ENCODE data around the gene SPPL3. TPM values are rescaled to one million over a fixed set of nuclear protein-coding genes. Genes with fewer than 3 reads are reported as not detected.

Gene SPPL3
- total and polyA plus RNA-seq, 4 donors: 14.2 to 52.3 (median 29.6) TPM

DNA sequence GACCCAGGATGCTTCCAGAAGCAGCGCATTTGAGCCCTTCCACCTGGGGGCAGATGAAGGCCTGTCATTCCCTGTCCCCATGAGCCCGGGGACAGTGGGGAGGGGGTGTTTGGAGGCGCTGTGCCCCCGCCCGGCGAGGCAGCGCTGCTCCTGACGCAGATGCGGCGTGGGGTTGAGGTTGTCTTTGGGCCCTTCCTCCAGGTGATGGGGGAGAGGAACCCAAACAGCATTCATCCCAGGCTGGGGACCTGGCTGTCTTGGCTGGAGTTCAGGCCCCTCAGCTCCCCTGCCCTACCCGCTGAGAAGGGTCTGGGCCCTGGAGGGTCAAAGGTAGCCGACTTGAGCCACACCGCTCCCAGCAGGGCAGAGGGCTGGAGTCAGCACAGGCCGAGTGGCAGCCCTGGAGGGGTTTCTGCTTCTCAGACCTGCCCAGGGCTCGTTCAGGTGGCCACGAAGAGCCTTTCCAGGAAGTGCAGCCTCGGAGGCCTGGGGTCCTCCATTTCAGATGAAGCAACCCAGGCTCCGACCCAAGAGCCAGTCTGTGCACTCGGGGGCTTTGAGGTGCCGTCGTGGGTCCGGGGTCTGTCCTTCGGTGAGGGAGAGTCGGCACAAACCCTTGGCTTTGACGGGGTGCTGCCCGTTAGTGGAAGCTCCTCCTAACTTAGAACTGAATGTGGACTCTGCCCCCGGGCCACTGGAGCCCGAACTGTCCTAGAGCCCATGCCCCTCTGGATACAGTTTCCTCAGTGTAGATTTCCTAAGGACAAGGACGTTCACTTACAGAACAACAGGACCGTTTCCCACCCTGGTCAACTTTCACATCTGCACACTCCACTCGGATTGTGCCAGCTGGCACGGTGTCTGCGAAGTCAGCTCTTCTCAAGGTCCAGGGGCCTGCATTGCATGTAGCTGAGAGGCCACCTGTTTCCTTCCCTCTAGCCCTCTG, 162.4 kb downstream of the SPPL3 start:
- no peaks in the 10 kb centered on the region for H3K27me3 ChIP-seq (ENCODE audit: control insufficient read depth in 3 of 3, insufficient read depth in 3 of 3, low read length in 2 of 3)
- peaks cover 0 to 21% (median 0%) of the 10 kb centered on the region in 4 donors for H3K36me3 ChIP-seq (ENCODE audit: control insufficient read depth in 4 of 4, insufficient read depth in 4 of 4, low read length in 4 of 4)
- H3K27ac ChIP-seq (ENCODE audit: low read depth in 1 of 2, low read length in 1 of 2): no peak overlapping the region
- DNase-seq: peak in 2 of 3 donors; percentile 20 to 29
- H3K9ac ChIP-seq (ENCODE audit: insufficient read depth in 1 of 2, low read length in 2 of 2): no peak overlapping the region
- TF ChIP-seq, protein P1, sequence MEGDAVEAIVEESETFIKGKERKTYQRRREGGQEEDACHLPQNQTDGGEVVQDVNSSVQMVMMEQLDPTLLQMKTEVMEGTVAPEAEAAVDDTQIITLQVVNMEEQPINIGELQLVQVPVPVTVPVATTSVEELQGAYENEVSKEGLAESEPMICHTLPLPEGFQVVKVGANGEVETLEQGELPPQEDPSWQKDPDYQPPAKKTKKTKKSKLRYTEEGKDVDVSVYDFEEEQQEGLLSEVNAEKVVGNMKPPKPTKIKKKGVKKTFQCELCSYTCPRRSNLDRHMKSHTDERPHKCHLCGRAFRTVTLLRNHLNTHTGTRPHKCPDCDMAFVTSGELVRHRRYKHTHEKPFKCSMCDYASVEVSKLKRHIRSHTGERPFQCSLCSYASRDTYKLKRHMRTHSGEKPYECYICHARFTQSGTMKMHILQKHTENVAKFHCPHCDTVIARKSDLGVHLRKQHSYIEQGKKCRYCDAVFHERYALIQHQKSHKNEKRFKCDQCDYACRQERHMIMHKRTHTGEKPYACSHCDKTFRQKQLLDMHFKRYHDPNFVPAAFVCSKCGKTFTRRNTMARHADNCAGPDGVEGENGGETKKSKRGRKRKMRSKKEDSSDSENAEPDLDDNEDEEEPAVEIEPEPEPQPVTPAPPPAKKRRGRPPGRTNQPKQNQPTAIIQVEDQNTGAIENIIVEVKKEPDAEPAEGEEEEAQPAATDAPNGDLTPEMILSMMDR (IDR thresholded peaks at IDR 0.05; ENCODE audit: control extremely low read depth, extremely low read depth): no peak
- no peak for ATAC-seq (ENCODE audit: insufficient read depth, low FRiP score)
- no peaks in the 10 kb centered on the region for H3K9me3 ChIP-seq (ENCODE audit: control insufficient read depth in 4 of 4, insufficient read depth in 3 of 4, low read length in 3 of 4)
- 81 to 82% methylated on average over 33 of the region's 33 CpGs for WGBS, 2 donors
- H3K4me1 ChIP-seq (ENCODE audit: control insufficient read depth in 5 of 5, insufficient read depth in 5 of 5, low read length in 5 of 5): no peaks in the 10 kb centered on the region
- H3K4me3 ChIP-seq: no peak overlapping the region

DNA sequence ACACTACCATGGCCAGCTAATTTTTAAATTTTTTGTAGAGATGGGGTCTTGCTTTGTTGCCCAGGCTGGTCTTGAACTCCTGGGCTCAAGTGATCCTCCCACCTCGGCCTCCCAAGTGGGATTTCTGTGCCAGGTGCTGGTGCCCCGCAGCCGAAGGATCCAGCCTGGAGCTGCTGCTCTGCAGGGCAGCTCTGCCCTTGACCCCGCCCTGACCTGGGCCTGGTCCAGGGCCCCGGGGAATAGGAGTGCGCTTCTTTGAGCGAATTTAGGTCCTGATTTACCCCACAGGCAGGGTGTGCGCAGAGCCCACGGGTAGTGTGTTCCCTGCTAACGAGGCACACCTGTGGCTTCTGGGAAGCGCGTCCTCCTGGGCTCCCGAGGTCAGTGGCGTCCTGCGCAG, 163.3 kb downstream of the SPPL3 start:
- Histone ChIP-seq H3K9me3 (ENCODE audit: control insufficient read depth in 4 of 4, insufficient read depth in 3 of 4, low read length in 3 of 4) (no peaks in the 10 kb centered on the region), H3K9ac (ENCODE audit: insufficient read depth in 1 of 2, low read length in 2 of 2) (no peak overlapping the region), H3K36me3 (ENCODE audit: control insufficient read depth in 4 of 4, insufficient read depth in 4 of 4, low read length in 4 of 4) (peaks cover 0 to 21% (median 0%) of the 10 kb centered on the region in 4 donors), H3K4me3 (no peak overlapping the region), H3K27me3 (ENCODE audit: control insufficient read depth in 3 of 3, insufficient read depth in 3 of 3, low read length in 2 of 3) (no peaks in the 10 kb centered on the region), H3K4me1 (ENCODE audit: control insufficient read depth in 5 of 5, insufficient read depth in 5 of 5, low read length in 5 of 5) (no peaks in the 10 kb centered on the region), H3K27ac (ENCODE audit: low read depth in 1 of 2, low read length in 1 of 2) (no peak overlapping the region)
- DNase-seq (no peak), ATAC-seq (ENCODE audit: insufficient read depth, low FRiP score) (no peak)
- TF ChIP-seq, protein P1 (IDR thresholded peaks at IDR 0.05; ENCODE audit: control extremely low read depth, extremely low read depth): no peak
- 90 to 92% methylated on average over 15 of the region's 15 CpGs for WGBS, 2 donors

DNA sequence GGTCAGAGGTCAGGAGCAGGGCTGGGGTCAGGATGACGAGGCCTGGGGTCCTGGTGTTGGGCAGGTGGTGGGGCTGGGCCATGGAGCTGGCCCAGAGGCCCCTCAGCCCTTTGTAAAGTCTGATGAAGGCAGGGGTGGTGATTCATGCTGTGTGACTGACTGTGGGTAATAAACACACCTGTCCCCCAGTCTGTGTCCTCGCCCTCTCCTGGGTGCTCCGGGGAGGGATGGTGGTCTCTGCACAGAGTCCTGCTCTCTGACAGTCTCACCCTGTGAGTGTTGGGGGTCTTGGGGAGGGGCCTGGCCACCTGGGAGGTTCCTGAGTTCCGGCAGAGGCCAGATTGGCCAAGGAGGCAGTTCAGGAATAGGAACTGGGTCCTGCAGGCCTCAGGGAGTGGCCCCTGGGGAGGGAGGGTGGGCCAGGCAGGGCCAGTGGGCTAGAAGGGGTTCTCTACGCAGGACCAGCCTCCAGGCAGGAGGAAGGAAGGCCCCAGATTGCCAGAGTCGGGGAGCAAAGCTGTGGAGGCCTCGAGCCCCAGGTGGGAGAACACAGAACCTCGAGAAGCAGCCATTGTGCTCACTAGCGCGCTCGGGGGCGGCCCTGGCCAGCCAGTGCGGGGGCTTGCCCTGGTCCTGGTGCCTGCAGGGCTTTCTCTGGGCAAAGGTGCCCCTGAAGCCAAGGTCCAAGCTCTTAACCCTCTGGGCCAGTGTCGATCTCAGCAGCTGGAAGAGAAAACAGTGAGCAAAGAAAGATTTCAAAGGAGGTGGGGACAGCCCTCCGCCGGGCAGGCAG, 164.1 kb downstream of the SPPL3 start:
- no peaks in the 10 kb centered on the region for H3K4me1 ChIP-seq (ENCODE audit: control insufficient read depth in 5 of 5, insufficient read depth in 5 of 5, low read length in 5 of 5)

More for the DNA sequence above, 164.1 kb downstream of the SPPL3 start:
- no peak overlapping the region for H3K9ac ChIP-seq (ENCODE audit: insufficient read depth in 1 of 2, low read length in 2 of 2)
- H3K27me3 ChIP-seq (ENCODE audit: control insufficient read depth in 3 of 3, insufficient read depth in 3 of 3, low read length in 2 of 3): no peaks in the 10 kb centered on the region
- H3K4me3 ChIP-seq: no peak overlapping the region
- 88 to 90% methylated on average over 16 of the region's 16 CpGs for WGBS, 2 donors
- H3K36me3 ChIP-seq (ENCODE audit: control insufficient read depth in 4 of 4, insufficient read depth in 4 of 4, low read length in 4 of 4): peaks cover 0 to 21% (median 0%) of the 10 kb centered on the region in 4 donors
- no peak overlapping the region for H3K27ac ChIP-seq (ENCODE audit: low read depth in 1 of 2, low read length in 1 of 2)
- no peaks in the 10 kb centered on the region for H3K9me3 ChIP-seq (ENCODE audit: control insufficient read depth in 4 of 4, insufficient read depth in 3 of 4, low read length in 3 of 4)
- TF ChIP-seq, protein P1 (IDR thresholded peaks at IDR 0.05; ENCODE audit: control extremely low read depth, extremely low read depth): no peak
- DNase-seq: no peak
- no peak for ATAC-seq (ENCODE audit: insufficient read depth, low FRiP score)
